Astrocyte of the hippocampus (primary cell): Measurements from ENCODE around the gene ADGRB3.

Source experiments
- DNase-seq: peaks from one replicate; pipeline ENCODE4 v3.0.0; 2011; ENCODE audit warnings: low read depth, low spot score

Gene ADGRB3

DNA sequence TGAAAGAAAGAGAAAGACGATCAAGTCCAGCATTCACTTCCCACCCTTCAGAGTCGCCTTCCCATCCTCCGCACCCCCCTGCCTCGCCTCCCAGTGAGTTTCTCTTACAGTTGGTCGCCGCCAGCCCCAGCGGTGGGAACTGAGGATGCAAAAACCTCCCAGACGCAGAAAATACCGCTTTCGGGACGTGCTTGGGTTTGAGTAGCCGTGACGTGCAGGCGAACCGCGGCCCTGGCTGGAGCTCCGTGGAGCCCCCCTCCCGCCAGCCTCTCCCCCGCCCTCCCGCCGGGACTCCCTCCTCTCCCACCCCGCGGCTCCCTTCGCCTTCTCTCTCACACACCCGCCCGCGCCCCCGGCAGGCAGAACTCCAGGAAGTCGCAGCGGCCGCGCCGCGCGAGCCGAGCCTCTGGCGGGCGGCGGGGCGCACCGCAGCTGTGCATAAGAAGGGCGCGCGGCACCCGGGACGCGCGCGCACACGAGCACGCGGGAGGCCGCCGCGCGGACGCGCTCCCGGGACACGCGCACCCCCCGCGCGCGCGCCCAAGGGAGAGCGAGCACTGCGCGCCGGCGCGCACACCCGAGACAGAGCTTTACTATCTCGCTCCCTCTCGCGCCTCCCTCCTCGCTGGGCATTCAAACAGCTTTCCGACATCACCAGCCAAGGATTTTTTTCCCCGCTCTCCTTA, at the start of gene ADGRB3:
Gene ADGRB3, plus strand, starts transcription at position 557 of the 686 bp plus-strand sequence. CDS start 3,394 bp downstream, outside the sequence.
- DNase-seq: peak; percentile 95

DNA sequence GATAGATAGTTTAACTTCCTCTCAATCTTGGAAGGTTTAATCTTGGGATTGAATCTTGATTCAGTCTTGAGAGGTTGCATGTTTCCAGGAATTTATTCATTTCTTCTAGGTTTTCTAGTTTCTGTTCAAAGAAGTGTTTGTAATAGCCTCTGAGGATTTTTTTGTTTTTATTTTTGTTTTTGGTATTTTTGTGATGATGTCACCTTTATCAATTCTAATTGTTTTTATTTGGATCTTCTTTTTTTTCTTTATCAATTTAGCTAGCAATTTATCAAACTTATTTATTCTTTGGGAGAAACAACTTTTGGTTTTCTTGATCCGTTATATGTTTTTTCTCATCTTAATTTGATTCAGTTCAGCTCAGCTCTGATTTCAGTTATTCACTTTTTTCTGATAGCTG, 41.5 kb upstream of the ADGRB3 start:
- DNase-seq: no peak

DNA sequence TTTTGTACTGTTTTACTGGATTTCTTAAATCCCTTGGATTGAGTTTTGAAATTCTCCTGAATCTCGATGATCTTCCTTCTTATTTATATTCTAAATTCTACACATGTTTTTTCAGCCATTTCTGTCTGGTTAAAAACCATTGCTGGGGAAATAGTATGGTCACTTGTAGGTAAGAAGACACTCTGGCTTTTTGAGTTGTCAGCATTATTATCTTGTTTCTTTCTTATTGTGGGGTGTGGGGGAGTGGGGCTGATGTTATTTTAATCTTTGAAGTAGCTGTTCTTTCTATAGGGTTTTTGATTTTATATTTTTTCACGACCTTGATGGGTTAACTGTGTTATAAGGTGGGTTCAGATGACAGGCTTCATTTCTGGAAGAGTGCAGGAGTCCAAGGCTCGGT, 37.4 kb upstream of the ADGRB3 start:
- DNase-seq: no peak

DNA sequence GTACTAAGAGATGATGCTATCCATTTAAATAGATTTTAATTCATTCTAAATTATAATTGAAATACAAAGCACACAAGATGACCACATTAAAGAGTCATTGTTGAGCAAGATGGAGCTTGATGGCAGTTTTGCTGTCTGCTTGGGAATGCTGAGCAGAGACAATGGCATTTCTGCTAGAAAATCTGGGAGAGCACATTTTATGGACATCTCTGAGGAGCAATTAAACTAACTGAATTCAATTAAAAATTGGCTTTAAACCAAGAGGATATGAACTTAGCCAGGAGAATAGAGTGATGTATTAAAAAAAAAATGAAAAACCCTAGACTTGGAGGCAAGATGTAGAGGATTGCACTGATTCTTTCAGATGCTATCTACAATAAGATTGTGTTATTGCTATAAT, 19.1 kb upstream of the ADGRB3 start:
- DNase-seq: no peak

DNA sequence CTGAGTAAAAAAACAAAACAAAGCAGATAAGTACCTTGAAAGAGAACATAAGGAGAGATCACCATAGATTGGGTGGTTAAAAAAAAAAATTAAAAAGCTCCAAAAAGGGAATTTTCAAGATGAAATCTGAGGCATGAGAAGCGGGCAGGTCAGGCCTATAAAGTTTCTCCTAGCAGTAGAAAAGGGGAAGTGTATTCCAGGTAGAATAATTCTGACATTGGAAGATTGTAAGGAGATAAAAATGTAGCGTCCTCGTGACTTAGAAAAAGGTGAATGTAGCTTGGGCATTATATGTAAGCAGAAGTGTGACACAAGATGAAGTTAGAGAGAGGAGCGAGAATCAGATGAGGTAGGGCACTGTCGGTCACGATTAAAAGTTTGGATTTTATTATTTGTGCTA, 9.1 kb upstream of the ADGRB3 start:
- DNase-seq: no peak

DNA sequence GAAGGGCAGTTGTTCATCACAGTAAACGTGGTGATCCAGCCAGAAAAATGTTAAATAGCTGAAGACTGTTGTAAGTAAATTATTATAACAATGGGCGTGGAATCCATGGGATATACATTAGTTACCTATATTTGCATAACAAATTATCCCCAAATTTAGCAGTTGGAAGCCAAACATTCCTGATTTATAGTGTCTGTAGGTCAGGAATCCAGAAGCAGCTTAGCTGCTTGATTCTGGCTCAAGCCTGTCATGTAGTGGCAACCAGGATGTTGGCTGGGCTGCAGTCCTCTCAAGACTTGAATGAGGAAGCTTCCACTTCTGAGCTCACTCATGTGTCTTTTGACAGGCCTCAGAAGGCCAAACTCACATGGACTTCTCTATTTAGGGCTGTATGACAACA, 6.9 kb upstream of the ADGRB3 start:
- no peak for DNase-seq

DNA sequence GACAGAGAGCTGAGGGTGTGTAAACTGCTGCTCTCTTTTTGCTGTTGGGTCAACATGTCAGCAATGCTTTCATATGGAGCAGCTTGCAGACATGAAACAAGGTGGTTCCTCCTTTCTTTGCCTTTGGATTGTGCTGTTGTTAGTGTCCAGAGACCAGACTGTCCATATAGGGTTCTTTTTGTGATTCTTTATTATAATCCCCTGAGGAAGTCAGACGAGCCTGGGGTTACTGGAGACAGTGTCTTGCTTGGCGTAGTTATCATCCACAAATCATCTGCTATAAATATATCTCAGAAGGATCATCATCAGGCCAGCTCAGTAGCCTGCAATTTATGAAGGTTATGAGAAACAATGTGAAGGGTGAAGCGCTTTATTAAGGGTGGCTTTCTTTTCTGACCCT, 2.3 kb upstream of the ADGRB3 start:
- DNase-seq: no peak

DNA sequence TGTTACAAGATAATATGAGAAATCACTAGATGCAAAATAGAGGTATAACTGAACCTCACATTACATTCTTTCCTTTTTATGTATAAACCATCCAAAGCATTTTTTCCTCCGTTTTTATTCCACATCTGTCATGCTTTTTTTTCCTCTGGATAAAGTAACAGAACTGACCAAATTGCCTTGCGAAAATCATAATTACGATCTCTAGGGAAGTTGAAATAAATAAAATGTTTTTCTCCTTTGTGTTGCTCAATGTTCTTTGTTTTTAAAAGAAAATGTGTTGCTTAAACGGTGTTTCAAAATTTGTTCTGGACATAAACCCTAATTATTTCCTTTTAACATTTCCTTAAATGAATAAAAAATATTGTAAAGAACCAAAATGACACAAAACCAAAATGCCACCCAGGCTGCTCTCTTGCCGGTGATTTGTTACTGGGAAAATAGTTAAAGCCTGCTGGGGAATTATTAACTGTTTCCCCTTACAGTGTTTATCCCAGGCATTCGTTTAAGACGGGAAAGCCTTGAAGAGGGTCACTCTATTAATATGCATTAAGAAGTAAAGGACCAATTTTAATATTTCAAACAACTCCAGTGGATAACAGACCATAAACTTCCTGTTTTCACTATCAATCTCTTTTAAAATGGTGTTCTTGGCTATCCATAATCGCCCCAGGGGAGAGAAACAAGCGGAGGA, 1.7 kb upstream of the ADGRB3 start:
- no peak for DNase-seq

DNA sequence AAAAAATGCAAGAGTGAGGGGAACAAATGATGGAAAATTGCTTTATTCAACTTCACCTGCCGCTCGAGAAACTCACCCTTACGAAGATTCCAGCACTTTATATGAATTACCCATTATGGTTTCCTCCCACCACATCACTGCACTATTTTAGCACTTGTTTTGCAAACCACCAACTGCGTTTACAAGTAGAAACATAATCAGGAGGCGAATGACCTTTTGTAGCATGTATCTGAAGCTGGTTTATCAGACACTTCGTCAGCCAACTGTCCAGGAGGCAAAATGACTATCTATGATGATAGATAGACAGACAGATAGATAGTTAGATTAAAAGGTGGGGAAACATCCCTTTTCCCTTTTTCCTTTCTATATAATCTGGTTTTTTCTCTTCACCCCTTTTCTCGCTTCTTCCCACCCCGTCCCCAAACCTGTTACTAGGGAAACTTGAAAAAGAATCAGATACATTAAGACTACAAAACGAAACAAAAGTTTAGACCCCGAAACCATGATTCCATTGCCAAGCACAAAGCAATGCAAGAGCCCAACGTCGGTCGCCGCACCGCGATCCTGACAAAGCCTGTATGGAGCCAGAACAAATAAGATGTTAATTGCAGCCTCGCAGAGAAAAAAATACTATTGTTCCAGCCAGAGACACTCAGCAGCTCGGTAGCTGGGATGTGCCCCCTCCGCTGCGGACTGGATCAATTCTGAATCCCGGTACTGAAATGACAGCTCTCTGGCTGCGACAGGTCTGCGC, 933 bp upstream of the ADGRB3 start:
- peak; percentile 24 for DNase-seq

DNA sequence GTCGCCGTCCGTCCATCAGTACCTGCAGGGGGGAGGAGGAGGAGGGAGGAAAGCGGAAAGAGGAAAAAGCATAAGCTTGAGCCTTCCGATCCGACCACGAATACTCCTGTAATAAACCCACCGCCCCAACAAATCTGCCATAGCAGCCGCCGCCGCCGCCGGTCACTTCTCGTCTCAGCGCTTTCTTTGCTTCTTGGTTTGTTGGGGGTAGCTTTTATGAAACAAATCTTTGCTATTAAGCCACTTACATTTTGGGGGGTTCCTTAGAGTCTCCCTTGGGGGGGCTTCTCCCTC, 277 bp downstream of the ADGRB3 start:
- no peak for DNase-seq

DNA sequence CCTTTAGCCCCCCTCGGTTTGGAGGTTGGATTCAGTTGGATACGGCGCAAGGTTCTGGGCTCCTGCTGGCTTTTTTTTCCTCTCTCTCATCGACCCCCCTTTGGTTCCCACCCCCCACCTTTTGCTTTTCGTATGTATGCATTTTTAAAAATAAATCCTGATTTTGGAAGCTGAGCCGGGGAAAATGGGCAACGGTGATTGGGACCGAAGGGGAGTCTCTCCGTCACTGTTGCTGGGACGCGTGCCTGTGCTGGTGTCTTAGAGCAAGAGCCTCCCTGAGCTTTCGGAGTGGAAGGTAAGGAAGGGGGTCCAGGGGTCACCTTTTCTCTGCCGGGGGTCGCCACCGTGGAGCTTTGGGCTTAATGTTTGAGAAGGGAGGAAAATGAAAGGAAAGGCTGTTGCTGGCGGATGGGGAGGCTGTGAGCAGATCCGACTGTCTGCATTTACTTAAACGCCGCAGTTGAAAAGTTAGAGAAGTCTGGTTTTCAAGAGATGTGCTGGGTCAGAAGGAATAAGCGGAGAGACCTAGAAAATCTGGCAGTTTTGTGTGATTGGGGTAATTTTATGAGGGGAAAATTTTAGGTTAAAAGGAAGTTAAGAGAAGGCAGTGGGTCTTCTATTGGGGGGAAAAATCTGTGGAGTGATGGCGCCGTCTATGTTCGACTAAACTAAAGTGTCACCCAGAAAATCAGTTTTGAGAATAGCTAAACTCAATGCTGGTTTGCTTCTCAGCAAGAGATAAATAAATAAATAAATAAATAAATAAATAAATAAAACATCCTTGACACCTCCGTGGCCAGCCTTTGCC, 828 bp downstream of the ADGRB3 start:
- peak; percentile 55 for DNase-seq

DNA sequence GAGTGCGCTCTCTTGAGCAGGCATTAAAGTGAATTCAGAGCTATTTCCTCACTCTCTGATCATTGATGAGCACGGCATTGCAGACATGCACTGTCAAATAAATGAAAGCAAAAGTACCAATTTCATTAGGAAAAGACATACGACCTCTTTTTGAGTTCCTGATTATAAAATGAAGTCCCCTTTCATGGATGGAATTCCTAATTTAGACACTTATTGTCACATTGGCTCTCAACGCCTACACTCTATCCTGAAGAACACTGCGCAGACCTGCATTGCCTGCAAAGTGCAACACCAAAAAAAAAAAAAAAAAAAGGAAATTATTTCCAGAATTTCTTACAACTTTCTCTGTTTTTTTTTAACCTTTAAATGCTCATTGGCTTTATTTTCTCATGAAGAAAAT, 1.6 kb downstream of the ADGRB3 start:
- DNase-seq: no peak

DNA sequence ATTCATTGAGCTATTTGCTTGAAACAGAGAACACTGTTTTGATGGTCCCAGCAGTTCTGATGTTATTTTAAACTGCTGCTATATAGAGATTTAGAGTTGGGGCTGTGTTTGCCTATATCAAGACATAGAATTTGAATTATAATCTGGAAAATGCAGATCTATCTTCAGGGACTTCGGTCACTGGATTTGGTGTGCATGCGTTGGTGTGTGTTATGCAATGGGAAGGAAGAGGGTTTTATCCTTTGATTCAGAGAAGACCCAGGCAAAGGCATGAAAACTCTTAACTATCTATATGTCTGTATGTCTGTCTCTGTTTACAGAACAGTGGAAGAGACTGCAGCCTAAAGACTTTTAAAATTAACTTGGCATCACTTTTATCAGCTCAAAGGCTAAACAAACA, 2.0 kb downstream of the ADGRB3 start:
- DNase-seq: no peak

DNA sequence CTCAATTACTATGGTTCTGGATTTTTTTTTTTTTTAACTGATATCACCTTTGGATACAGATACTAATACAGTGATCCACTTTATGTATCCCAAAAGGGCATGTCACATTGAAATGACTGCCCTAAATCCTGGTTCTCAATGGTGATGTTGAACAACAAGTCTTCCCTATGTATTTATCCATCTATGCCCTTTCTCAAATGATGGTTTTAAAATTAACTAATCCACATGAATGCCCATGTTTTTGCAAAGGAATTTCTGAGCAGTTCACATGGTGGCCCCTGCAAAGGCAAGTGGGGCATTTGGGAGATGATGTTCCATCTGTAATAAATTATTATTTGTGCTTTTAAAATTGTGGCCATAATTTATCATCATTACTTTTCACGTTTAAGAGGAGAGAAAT, 2.7 kb downstream of the ADGRB3 start:
- no peak for DNase-seq

DNA sequence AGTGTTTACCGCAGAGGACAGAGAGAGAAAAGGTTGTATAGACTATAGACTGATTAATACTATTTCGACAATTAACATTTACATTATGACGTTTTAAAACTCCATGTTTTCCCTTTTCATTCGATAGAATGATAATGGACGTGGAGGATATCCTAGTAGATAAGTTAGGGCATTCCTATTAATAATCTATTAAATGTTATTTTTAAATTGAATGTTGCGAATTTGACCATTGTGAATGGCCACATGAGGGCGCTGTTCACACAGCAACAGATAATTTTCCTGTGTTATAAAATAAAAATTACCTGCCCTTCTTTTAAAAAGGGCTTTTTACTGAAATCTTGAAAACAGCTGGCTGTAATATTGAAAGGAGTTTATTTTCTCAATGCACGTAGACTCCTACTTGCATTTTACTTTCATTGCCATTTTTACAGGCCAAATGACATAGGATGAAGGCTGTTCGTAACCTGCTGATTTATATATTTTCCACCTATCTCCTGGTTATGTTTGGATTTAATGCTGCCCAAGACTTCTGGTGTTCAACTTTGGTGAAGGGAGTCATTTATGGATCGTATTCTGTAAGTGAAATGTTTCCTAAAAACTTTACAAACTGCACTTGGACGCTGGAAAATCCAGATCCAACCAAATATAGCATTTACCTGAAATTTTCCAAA, 3.3 kb downstream of the ADGRB3 start:
- DNase-seq: peak; percentile 67

DNA sequence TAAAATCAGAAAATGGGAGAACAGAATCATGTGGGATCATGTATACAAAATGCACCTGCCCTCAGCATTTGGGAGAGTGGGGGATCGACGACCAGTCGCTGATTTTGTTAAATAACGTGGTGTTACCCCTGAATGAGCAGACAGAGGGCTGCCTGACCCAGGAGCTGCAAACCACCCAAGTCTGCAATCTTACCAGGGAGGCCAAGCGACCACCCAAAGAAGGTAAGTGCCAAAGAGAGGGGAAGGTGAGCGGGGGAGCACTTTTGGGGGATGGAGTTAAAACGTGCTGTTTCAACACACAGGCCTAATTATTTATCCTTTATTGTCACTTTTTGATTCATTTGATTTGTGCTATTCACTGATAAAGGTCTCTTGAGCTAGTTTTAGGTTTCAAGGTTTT, 4.1 kb downstream of the ADGRB3 start:
- DNase-seq: no peak

DNA sequence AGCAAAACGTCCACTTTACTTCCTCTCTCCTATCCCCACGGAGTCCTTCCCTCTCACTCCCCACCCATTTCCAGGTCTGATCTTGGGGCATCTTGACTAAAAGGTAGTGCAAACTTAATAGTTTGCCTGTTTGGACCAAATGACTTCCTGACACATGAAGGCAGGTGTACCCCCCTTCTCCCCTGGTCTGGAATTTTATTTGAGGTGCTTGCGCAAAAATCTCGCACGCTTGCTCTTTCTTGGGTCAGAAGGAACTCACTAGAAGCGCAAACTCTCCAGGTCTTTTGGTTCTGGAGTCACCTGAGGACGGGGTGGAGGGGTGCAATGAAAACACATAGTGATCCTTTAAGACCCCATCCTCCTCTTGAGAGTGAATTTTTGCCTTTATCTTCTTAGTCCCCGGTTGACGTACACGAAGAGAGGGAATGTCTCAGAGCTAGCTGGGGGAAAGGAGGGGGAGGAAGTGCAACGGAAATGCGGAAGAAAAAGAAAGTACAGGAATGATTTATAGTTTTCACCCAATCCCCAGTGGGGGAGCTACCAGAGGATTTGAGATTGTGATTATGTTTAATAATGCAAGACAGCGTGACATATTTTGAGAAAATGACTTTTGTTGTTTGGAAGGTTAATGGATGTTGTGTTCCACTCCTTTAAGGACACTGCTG, 4.9 kb downstream of the ADGRB3 start:
- peak; percentile 9 for DNase-seq

DNA sequence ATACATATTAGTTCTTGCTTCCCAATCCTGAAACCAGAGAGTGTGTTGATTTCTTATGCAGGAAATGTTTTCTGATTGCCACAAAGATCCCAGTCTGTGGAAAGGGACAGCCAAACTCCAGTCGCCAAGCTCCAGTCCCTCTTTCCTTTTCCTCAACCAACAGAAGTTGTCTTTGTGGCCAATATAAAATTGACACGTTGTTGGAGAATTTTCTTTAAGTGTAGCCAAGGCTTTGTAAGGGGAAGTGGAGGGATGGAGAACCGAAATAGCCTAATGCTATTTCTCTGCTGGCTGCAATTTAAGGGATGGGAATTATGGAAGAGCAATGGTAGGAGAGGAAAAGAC, 5.4 kb downstream of the ADGRB3 start:
- DNase-seq: peak; percentile 9

DNA sequence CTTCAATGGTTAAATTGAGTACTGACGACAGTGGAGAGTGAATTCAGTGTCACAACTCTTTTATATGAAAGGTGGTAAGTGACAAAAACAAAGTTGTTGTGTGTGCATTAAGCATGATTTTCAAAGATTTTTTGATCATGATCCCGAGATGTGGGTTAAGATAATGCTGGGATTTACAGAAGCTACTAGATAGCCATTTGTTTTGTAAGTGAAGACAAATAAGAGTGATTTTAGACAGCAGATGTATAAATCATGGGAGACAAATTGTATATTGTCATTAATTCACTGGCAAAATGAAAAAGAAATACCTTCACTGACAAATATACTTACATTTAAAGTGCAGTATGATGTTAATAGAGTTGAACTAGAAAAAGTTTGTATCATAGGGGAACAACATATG, 6.1 kb downstream of the ADGRB3 start:
- no peak for DNase-seq

DNA sequence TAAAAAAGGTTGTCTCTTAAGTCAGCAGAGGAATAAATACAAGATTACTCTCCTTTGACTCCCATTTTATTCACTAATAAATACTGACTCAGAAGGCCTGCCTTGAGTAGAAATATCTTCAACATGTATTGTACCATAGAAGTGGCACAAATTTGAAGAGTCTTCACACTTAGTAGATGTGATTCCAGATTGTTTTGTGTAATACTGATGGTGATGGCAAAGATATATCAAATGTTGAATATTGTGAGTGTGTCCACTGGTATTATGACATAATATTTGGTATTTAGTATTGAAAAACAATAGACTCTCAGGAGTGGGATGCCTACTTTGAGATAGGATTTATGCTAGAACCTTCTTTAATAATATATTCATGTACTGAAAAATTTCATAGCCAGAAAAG, 7.0 kb downstream of the ADGRB3 start:
- DNase-seq: no peak

DNA sequence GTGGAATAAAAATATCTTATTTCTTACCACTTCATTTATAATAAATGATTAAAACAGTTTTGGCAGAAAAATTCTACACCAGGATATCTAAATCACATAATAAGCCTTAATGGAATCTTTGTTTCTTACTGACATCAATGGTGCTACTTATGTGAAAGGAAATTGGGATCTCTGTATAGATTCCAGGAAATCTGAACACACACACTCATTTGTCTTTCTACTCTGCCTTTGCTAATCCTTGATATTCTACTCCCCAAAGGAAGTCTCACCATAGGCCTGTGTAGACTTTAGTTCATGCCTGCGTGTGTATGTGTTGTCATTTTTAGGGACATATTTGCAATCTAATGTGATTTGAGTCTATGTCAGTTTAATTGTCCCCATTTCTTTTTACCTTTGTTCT, 7.9 kb downstream of the ADGRB3 start:
- no peak for DNase-seq
